NCI-H128 (cell line): ENCODE data around the gene AP2A2.
"Not testable (repeated sequence)": the region's sequence is repeated elsewhere in the genome, so short reads cannot be mapped to it uniquely, and the experiment has no call there.

Experiments used
- DNase-seq: peaks from one replicate; lab custom pipeline; 2025; ENCODE audit not compliant: unreplicated experiment; lab: John Stamatoyannopoulos, UW

The AP2A2 gene

GRCh38 chr11:1012291-1012690 lies 86.6 kb downstream of the AP2A2 start:
- no peak for DNase-seq

- no peak for DNase-seq
Observed at GRCh38 chr11:1012740-1013630, 87.3 kb downstream of the AP2A2 start.

GRCh38 chr11:1013631-1013935 lies 87.9 kb downstream of the AP2A2 start:
- DNase-seq: no peak

GRCh38 chr11:1014276-1014675 lies 88.6 kb downstream of the AP2A2 start:
- DNase-seq: no peak

- no peak for DNase-seq
Observed at GRCh38 chr11:1015064-1015463, 89.4 kb downstream of the AP2A2 start.

- DNase-seq: no peak
Observed at GRCh38 chr11:1015826-1016545, 90.3 kb downstream of the AP2A2 start.

GRCh38 chr11:1016610-1017126 lies 91.0 kb downstream of the AP2A2 start:
- not testable (repeated sequence) for DNase-seq

GRCh38 chr11:1017269-1018005 lies 91.8 kb downstream of the AP2A2 start:
- no peak for DNase-seq

GRCh38 chr11:1018091-1018490 lies 92.4 kb downstream of the AP2A2 start:
- no peak for DNase-seq

GRCh38 chr11:1019321-1019910 lies 93.7 kb downstream of the AP2A2 start:
- DNase-seq: no peak

GRCh38 chr11:1020211-1020905 lies 94.7 kb downstream of the AP2A2 start:
- no peak for DNase-seq

- no peak for DNase-seq
Observed at GRCh38 chr11:1022411-1022810, 96.7 kb downstream of the AP2A2 start.

GRCh38 chr11:1022908-1023810 lies 97.5 kb downstream of the AP2A2 start:
- DNase-seq: no peak

GRCh38 chr11:1023811-1024596 lies 98.3 kb downstream of the AP2A2 start:
- DNase-seq: no peak

GRCh38 chr11:1024597-1025409 lies 99.1 kb downstream of the AP2A2 start:
- no peak for DNase-seq

- no peak for DNase-seq
Observed at GRCh38 chr11:1025410-1026162, 99.9 kb downstream of the AP2A2 start.

GRCh38 chr11:1026163-1026450 lies 100.4 kb downstream of the AP2A2 start:
- DNase-seq: no peak
